Iris pigment epithelial cell (primary cell): ENCODE results near the gene DEFB112.

Source experiments
- DNase-seq: peaks from one replicate; pipeline ENCODE4 v3.0.0-alpha.2; 2011; ENCODE audit warnings: low read depth

DEFB112 gene

DNA sequence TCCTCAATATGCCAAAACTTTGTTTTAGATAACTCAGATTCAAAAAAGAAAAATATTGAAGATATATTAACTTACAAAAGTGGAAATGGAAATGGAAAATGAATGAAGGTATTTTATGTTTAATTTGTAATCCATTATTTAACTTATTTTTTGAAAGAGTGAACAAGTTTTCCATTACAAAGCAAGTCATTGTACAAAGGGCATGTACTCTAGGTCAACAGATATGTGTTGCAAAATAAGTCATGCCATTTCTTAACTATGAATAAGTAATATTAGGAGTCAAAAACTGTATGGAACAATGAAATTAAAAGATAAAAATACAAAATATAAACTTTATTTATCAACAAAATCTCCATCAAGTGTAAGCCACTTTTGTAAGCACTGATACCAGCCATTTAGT, 54.5 kb downstream of the DEFB112 start:
- no peak for DNase-seq
